Thyroid gland (tissue), 4 donors: ENCODE data around the gene ZDHHC17.

ENCODE experiments used
- POLR2A ChIP-seq, 2 donors: fragments of 450-650 bp; IDR thresholded peaks; one replicate each; pipeline ENCODE4 v1.6.1; 2017; ENCODE audit warnings: antibody characterized with exemption in 2 of 2, mild to moderate bottlenecking in 2 of 2, moderate library complexity in 1 of 2
- TF ChIP-seq, protein P1 (sequence below), 6 experiments: fragments of 200-600 bp in 3 of 6; fragments of 450-650 bp in 3 of 6; sonication (generic) in 3 of 6; IDR thresholded peaks; one replicate each; pipeline ENCODE4 v1.5.1; 2016 to 2019; ENCODE audit warnings: antibody characterized with exemption in 6 of 6, mild to moderate bottlenecking in 2 of 6, inconsistent platforms in 1 of 6, moderate library complexity in 1 of 6

DNA sequence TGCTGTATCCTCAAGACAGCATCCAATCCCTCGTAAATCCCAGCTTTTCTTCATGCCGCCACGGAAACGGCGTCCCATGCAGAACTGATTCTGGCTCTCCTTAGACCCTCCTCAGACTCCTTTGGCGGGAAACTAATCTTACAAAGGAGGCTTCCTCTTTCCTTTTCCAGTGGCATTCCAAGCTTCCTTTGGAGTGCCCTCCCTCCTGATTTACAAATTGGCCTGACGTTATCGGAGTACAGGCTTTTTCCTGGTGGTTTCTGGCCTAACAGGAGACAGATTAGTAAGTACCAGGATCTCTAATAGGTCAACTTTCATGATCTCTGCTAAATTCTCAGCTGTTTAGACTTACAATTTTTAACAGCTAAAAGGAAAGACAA is 1.3 kb upstream of the ZDHHC17 start:
- TF ChIP-seq, protein P1, sequence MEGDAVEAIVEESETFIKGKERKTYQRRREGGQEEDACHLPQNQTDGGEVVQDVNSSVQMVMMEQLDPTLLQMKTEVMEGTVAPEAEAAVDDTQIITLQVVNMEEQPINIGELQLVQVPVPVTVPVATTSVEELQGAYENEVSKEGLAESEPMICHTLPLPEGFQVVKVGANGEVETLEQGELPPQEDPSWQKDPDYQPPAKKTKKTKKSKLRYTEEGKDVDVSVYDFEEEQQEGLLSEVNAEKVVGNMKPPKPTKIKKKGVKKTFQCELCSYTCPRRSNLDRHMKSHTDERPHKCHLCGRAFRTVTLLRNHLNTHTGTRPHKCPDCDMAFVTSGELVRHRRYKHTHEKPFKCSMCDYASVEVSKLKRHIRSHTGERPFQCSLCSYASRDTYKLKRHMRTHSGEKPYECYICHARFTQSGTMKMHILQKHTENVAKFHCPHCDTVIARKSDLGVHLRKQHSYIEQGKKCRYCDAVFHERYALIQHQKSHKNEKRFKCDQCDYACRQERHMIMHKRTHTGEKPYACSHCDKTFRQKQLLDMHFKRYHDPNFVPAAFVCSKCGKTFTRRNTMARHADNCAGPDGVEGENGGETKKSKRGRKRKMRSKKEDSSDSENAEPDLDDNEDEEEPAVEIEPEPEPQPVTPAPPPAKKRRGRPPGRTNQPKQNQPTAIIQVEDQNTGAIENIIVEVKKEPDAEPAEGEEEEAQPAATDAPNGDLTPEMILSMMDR (IDR thresholded peaks at IDR 0.05): no peak
- TF ChIP-seq POLR2A (IDR thresholded peaks at IDR 0.05): no peak
